Keratinocyte (primary cell): ENCODE data around the gene NID2. TPM values are rescaled to one million over a fixed set of nuclear protein-coding genes. Genes with fewer than 3 reads are reported as not detected.

Experiments used
- DNase-seq: peaks from one replicate; pipeline ENCODE4 v3.0.0-alpha.2; 2011; ENCODE audit warnings: low read depth, missing footprints, low spot score
- FAIRE-seq: peaks from 2 replicates; lab custom pipeline; 2011; peaks lifted over from hg19 to GRCh38; lab: Jason Lieb, UNC
- H2AFZ ChIP-seq: 2 replicates; pipeline ENCODE4 v1.6.0; 2012; ENCODE audit warnings: low read length, control low read depth, inconsistent platforms; ENCODE audit not compliant: control insufficient read depth
- H3K27ac ChIP-seq: 2 replicates; pipeline ENCODE4 v1.5.1; 2011; ENCODE audit warnings: low read length; ENCODE audit not compliant: control insufficient read depth, insufficient read depth
- H3K27me3 ChIP-seq: 3 replicates; pipeline ENCODE4 v1.6.0; 2011; ENCODE audit warnings: low read length; ENCODE audit not compliant: control insufficient read depth, insufficient read depth; ENCODE audit errors: extremely low read depth
- H3K36me3 ChIP-seq, 2 experiments: 2 replicates in 1 of 2; 3 replicates in 1 of 2; pipeline ENCODE4 v1.5.1; 2011; ENCODE audit warnings: low read length in 2 of 2, mild to moderate bottlenecking in 1 of 2; ENCODE audit not compliant: control insufficient read depth in 2 of 2, insufficient read depth in 2 of 2; ENCODE audit errors: extremely low read depth in 1 of 2
- H3K4me1 ChIP-seq: 3 replicates; pipeline ENCODE4 v1.5.1; 2011; ENCODE audit warnings: low read length; ENCODE audit not compliant: control insufficient read depth, insufficient read depth; ENCODE audit errors: extremely low read depth
- H3K4me2 ChIP-seq: 3 replicates; pipeline ENCODE4 v1.6.0; 2011; ENCODE audit warnings: low read depth, low read length; ENCODE audit not compliant: control insufficient read depth, insufficient read depth; ENCODE audit errors: extremely low read depth
- H3K4me3 ChIP-seq, 3 experiments: fragments of 200-600 bp in 1 of 3; sonication (generic) in 1 of 3; 2 replicates in 2 of 3; 3 replicates in 1 of 3; pipeline ENCODE4 v1.5.1; 2011 to 2016; ENCODE audit warnings: low read length in 3 of 3, mild to moderate bottlenecking in 3 of 3, control low read depth in 2 of 3, inconsistent platforms in 1 of 3, low read depth in 1 of 3, mixed read lengths in 1 of 3, mixed run types in 1 of 3, moderate library complexity in 1 of 3; ENCODE audit not compliant: control insufficient read depth in 2 of 3, insufficient read depth in 2 of 3; ENCODE audit errors: extremely low read depth in 1 of 3
- H3K79me2 ChIP-seq: 2 replicates; pipeline ENCODE4 v1.6.0; 2012; ENCODE audit warnings: low read length; ENCODE audit not compliant: control insufficient read depth, insufficient read depth
- H3K9ac ChIP-seq: 3 replicates; pipeline ENCODE4 v1.6.0; 2011; ENCODE audit warnings: low read length; ENCODE audit not compliant: control insufficient read depth, insufficient read depth; ENCODE audit errors: extremely low read depth
- H3K9me1 ChIP-seq: 3 replicates; pipeline ENCODE4 v1.6.0; 2011; ENCODE audit warnings: low read length; ENCODE audit not compliant: control insufficient read depth, insufficient read depth; ENCODE audit errors: extremely low read depth
- H3K9me3 ChIP-seq: 2 replicates; pipeline ENCODE4 v1.5.1; 2012; ENCODE audit warnings: low read depth, low read length; ENCODE audit not compliant: control insufficient read depth
- H4K20me1 ChIP-seq: 3 replicates; pipeline ENCODE4 v1.6.0; 2011; ENCODE audit warnings: low read length; ENCODE audit not compliant: control insufficient read depth, insufficient read depth; ENCODE audit errors: extremely low read depth
- CTCF ChIP-seq, 3 experiments: IDR thresholded peaks in 1 of 3; conservative IDR thresholded peaks in 1 of 3; optimal IDR thresholded peaks in 1 of 3; 2 replicates in 2 of 3; 3 replicates in 1 of 3; pipeline versions ENCODE3 to v1.5.1; 2011; ENCODE audit warnings: low read length in 3 of 3, mild to moderate bottlenecking in 3 of 3, moderate library complexity in 2 of 3, control low read depth in 1 of 3, inconsistent platforms in 1 of 3; ENCODE audit not compliant: insufficient read depth in 2 of 3; ENCODE audit errors: extremely low read depth in 1 of 3
- EZH2 ChIP-seq: IDR thresholded peaks from one replicate; pipeline ENCODE4 v1.6.1; 2012; ENCODE audit warnings: inconsistent platforms, mild to moderate bottlenecking, low read length, moderate library complexity
- dilution Hi-C: fragments of 300-500 bp; cut with MboI; formaldehyde crosslinking; loops from one replicate; pipeline ENCODE4 v1.7.0; 2020; ENCODE audit warnings: low sequenced_read_pairs; ENCODE audit not compliant: extremely low pct_ligation_motif_present
- polyA plus RNA-seq, 5 experiments: library from polyadenylated mRNA; depleted of rRNA in 3 of 5; stranded (reverse) in 3 of 5; stranded (forward) in 1 of 5; unstranded in 1 of 5; fragments of >200 nt; gene quantifications; 1 replicate in 1 of 5; 2 replicates in 3 of 5; 3 replicates in 1 of 5; pipeline versions ENCODE4 v1.2.1 to v1.2.3, GENCODE V29; 2011 to 2012; ENCODE audit warnings: missing spikeins in 2 of 5, low read depth in 1 of 5, low replicate concordance in 1 of 5

The NID2 gene
- polyA plus RNA-seq, 1 donor (not counting 4 experiments of a cell fraction or from before 2014, with no cell fraction given): 1.7 TPM

GRCh38 chr14:52082903-52083302, 14.0 kb upstream of the NID2 start:
- Histone ChIP-seq H3K79me2 (no peaks in the 10 kb centered on the region), H3K4me1 (peaks cover 38% of the 10 kb centered on the region), H3K9me1 (no peaks in the 10 kb centered on the region), H4K20me1 (no peaks in the 10 kb centered on the region), H3K27ac (no peak overlapping the region), H3K9me3 (peaks cover 2% of the 10 kb centered on the region), H3K4me2 (no peak overlapping the region), H3K27me3 (no peaks in the 10 kb centered on the region), H3K9ac (no peak overlapping the region), H3K4me3 (no peak overlapping the region), H2AFZ (no peak overlapping the region), H3K36me3 (no peaks in the 10 kb centered on the region)
- TF ChIP-seq CTCF (optimal IDR thresholded peaks at IDR 0.05 in 1 of 3, IDR thresholded peaks at IDR 0.05 in 1 of 3, conservative IDR thresholded peaks at IDR 0.05 in 1 of 3; ENCODE audit: extremely low read depth in 1 of 3, insufficient read depth in 2 of 3, low read length in 3 of 3) (no peak), EZH2 (no peak)
- dilution Hi-C loops: no loop called here
- FAIRE-seq (no peak), DNase-seq (no peak)

GRCh38 chr14:52081964-52082363, 13.1 kb upstream of the NID2 start:
- no peak for TF ChIP-seq CTCF (optimal IDR thresholded peaks at IDR 0.05 in 1 of 3, IDR thresholded peaks at IDR 0.05 in 1 of 3, conservative IDR thresholded peaks at IDR 0.05 in 1 of 3; ENCODE audit: extremely low read depth in 1 of 3, insufficient read depth in 2 of 3, low read length in 3 of 3)
- no peaks in the 10 kb centered on the region for H3K27me3 ChIP-seq
- no peaks in the 10 kb centered on the region for H3K79me2 ChIP-seq
- H4K20me1 ChIP-seq: no peaks in the 10 kb centered on the region
- H3K9me3 ChIP-seq: peaks cover 2% of the 10 kb centered on the region
- H3K4me1 ChIP-seq: peaks cover 43% of the 10 kb centered on the region
- dilution Hi-C loops: no loop called here
- DNase-seq: no peak
- H3K9ac ChIP-seq: no peak overlapping the region
- H2AFZ ChIP-seq: no peak overlapping the region
- no peak for FAIRE-seq
- H3K27ac ChIP-seq: no peak overlapping the region
- H3K36me3 ChIP-seq: no peaks in the 10 kb centered on the region
- no peaks in the 10 kb centered on the region for H3K9me1 ChIP-seq
- H3K4me2 ChIP-seq: no peak overlapping the region
- no peak overlapping the region for H3K4me3 ChIP-seq
